WTC11 (cell line): ENCODE data around the gene MAML2. TPM values are rescaled to one million over a fixed set of nuclear protein-coding genes. Genes with fewer than 3 reads are reported as not detected.

Source experiments
- ATAC-seq: fragments of 200-7000 bp; cut with Tn5 transposase; 2 replicates; pipeline ENCODE4 v1.10.0; 2021; ENCODE audit warnings: mild to moderate bottlenecking, moderate library complexity
- CTCF ChIA-PET: fragments of 300-600 bp; sonication (Branson Sonifier 250); formaldehyde crosslinking; loops from one replicate; lab custom pipeline; 2021; ENCODE audit warnings: antibody characterized with exemption; lab: Charles Lee
- POLR2A ChIA-PET: fragments of 350-600 bp; sonication (Branson Sonifier 250); formaldehyde crosslinking; loops from one replicate; lab custom pipeline; 2021; ENCODE audit warnings: antibody characterized with exemption; lab: Charles Lee
- DNase-seq: peaks from one replicate; pipeline ENCODE4 v3.0.0; 2021; ENCODE audit warnings: low spot score
- H3K27ac Mint-ChIP-seq: 2 replicates; pipeline ENCODE4 v1.8.0; 2021; ENCODE audit warnings: mixed read lengths
- H3K27me3 Mint-ChIP-seq: 2 replicates; pipeline ENCODE4 v1.8.0; 2021; ENCODE audit warnings: low read depth, mild to moderate bottlenecking, moderate library complexity, mixed read lengths
- H3K36me3 Mint-ChIP-seq: 2 replicates; pipeline ENCODE4 v1.8.0; 2021; ENCODE audit warnings: mixed read lengths
- H3K4me1 Mint-ChIP-seq: 2 replicates; pipeline ENCODE4 v1.8.0; 2022; ENCODE audit warnings: mixed read lengths
- H3K4me3 Mint-ChIP-seq: 2 replicates; pipeline ENCODE4 v1.8.0; 2021; ENCODE audit warnings: mild to moderate bottlenecking, moderate library complexity, mixed read lengths
- H3K9me3 Mint-ChIP-seq: 2 replicates; pipeline ENCODE4 v1.8.0; 2021; ENCODE audit warnings: mixed read lengths
- AFF4 ChIP-seq: sonication (generic); formaldehyde crosslinking; IDR thresholded peaks from 2 replicates; pipeline ENCODE4 v1.8.1; 2023; ENCODE audit warnings: mild to moderate bottlenecking, missing genetic modification reagents, borderline replicate concordance
- CREB1 ChIP-seq: sonication (generic); formaldehyde crosslinking; IDR thresholded peaks from 2 replicates; pipeline ENCODE4 v1.8.0; 2023; ENCODE audit warnings: mild to moderate bottlenecking, missing genetic modification reagents
- CTCF ChIP-seq: fragments of 200-600 bp; IDR thresholded peaks from 2 replicates; pipeline ENCODE4 v1.8.0; 2022; ENCODE audit warnings: antibody characterized with exemption
- E2F5 ChIP-seq: sonication (generic); formaldehyde crosslinking; IDR thresholded peaks from 2 replicates; pipeline ENCODE4 v1.8.1; 2022; ENCODE audit warnings: mild to moderate bottlenecking, moderate library complexity, missing genetic modification reagents
- ELF4 ChIP-seq: sonication (generic); formaldehyde crosslinking; IDR thresholded peaks from 2 replicates; pipeline ENCODE4 v1.8.1; 2022; ENCODE audit warnings: low read depth, mild to moderate bottlenecking, moderate library complexity, missing genetic modification reagents
- EMX1 ChIP-seq: fragments of 250-450 bp; sonication (Bioruptor Pico); IDR thresholded peaks from 2 replicates; pipeline ENCODE4 v1.8.0; 2021; ENCODE audit warnings: mild to moderate bottlenecking
- GTF2I ChIP-seq: fragments of 250-450 bp; sonication (Bioruptor Pico); conservative IDR thresholded peaks from 2 replicates; pipeline ENCODE4 v1.4.0; 2021; ENCODE audit warnings: mild to moderate bottlenecking
- HMGA2 ChIP-seq: fragments of 250-450 bp; sonication (Bioruptor Pico); IDR thresholded peaks from 2 replicates; pipeline ENCODE4 v1.4.0; 2021; ENCODE audit warnings: mild to moderate bottlenecking, moderate library complexity
- PRDM15 ChIP-seq: sonication (generic); formaldehyde crosslinking; IDR thresholded peaks from 2 replicates; pipeline ENCODE4 v1.8.0; 2022; ENCODE audit warnings: missing genetic modification reagents
- SP1 ChIP-seq: sonication (generic); formaldehyde crosslinking; conservative IDR thresholded peaks from 2 replicates; pipeline ENCODE4 v1.8.1; 2022; ENCODE audit warnings: missing genetic modification reagents
- TP53 ChIP-seq: sonication (generic); formaldehyde crosslinking; IDR thresholded peaks from 2 replicates; pipeline ENCODE4 v1.8.1; 2023; ENCODE audit warnings: mild to moderate bottlenecking, missing genetic modification reagents
- ZBTB43 ChIP-seq: sonication (generic); formaldehyde crosslinking; IDR thresholded peaks from 2 replicates; pipeline ENCODE4 v1.8.1; 2023; ENCODE audit warnings: mild to moderate bottlenecking, missing genetic modification reagents
- ZMAT4 ChIP-seq: fragments of 250-450 bp; sonication (Bioruptor Pico); IDR thresholded peaks from 2 replicates; pipeline ENCODE4 v1.9.0; 2021; ENCODE audit warnings: mild to moderate bottlenecking
- ZNF121 ChIP-seq: sonication (generic); formaldehyde crosslinking; IDR thresholded peaks from 2 replicates; pipeline ENCODE4 v1.8.0; 2023; ENCODE audit warnings: missing genetic modification reagents
- ZNF425 ChIP-seq: fragments of 250-450 bp; sonication (Bioruptor Pico); conservative IDR thresholded peaks from 2 replicates; pipeline ENCODE4 v1.9.0; 2021; ENCODE audit warnings: mild to moderate bottlenecking
- ZNF512 ChIP-seq: sonication (generic); formaldehyde crosslinking; IDR thresholded peaks from 2 replicates; pipeline ENCODE4 v1.8.1; 2022; ENCODE audit warnings: missing genetic modification reagents, borderline replicate concordance
- total RNA-seq: library from RNA; stranded (reverse); gene quantifications from 3 replicates; pipeline ENCODE4 v1.2.3, GENCODE V29; 2021

The MAML2 gene
- total RNA-seq, 1 experiment from 2014 or later, result 8.1 TPM

GRCh38 chr11:96082002-96082899 is 260.7 kb downstream of the MAML2 start:
- no peak overlapping the region for H3K27ac Mint-ChIP-seq
- no peaks in the 10 kb centered on the region for H3K27me3 Mint-ChIP-seq
- H3K9me3 Mint-ChIP-seq, result no peaks in the 10 kb centered on the region
- CTCF ChIA-PET, result interaction anchor here (1.4 to 1.8 kb wide), 3 partner anchors 36 to 261 kb away, joined by 3 to 5 read pairs (median 5); partner anchors contain the start of gene MAML2
- no peak for TF ChIP-seq HMGA2 (CRISPR knock-in tag)
- TF ChIP-seq SP1 (CRISPR knock-in tag), result no peak
- no peak for TF ChIP-seq ELF4 (CRISPR knock-in tag)
- TF ChIP-seq ZNF425 (CRISPR knock-in tag), result no peak
- TF ChIP-seq GTF2I (CRISPR knock-in tag), result no peak
- TF ChIP-seq ZNF512, result no peak
- no peak for TF ChIP-seq PRDM15 (CRISPR knock-in tag)
- TF ChIP-seq EMX1, result no peak
- TF ChIP-seq ZBTB43 (CRISPR knock-in tag), result no peak
- no peak for TF ChIP-seq CREB1 (CRISPR knock-in tag)
- no peak for TF ChIP-seq ZMAT4 (CRISPR knock-in tag)
- H3K36me3 Mint-ChIP-seq, result no peaks in the 10 kb centered on the region
- no peak for DNase-seq
- H3K4me1 Mint-ChIP-seq, result peaks cover 35% of the 10 kb centered on the region
- no peak overlapping the region for H3K4me3 Mint-ChIP-seq
- peak; percentile 69 for ATAC-seq
- POLR2A ChIA-PET, result no interaction called here

GRCh38 chr11:96081561-96081960 is 261.4 kb downstream of the MAML2 start:
- H3K4me1 Mint-ChIP-seq, result peaks cover 30% of the 10 kb centered on the region

More at GRCh38 chr11:96081561-96081960, 261.4 kb downstream of the MAML2 start:
- POLR2A ChIA-PET, result no interaction called here
- Mint-ChIP-seq H3K36me3 (no peaks in the 10 kb centered on the region), H3K27ac (no peak overlapping the region), H3K9me3 (no peaks in the 10 kb centered on the region), H3K27me3 (no peaks in the 10 kb centered on the region), H3K4me3 (no peak overlapping the region)
- DNase-seq (no peak), ATAC-seq (no peak)
- CTCF ChIA-PET, result interaction anchor here (1.4 kb wide), 1 partner anchor 262 kb away, joined by 5 read pairs; the partner anchor contains the start of gene MAML2
- TF ChIP-seq AFF4 (CRISPR knock-in tag), result no peak
- no peak for TF ChIP-seq ZNF121 (CRISPR knock-in tag)
- TF ChIP-seq TP53 (CRISPR knock-in tag), result no peak
- no peak for TF ChIP-seq CTCF
- TF ChIP-seq E2F5 (CRISPR knock-in tag), result no peak
